ENCODE results near the gene CPE.
"Not testable (repeated sequence)": the region's sequence is repeated elsewhere in the genome, so short reads cannot be mapped to it uniquely, and the experiment has no call there.

The CPE gene

DNA sequence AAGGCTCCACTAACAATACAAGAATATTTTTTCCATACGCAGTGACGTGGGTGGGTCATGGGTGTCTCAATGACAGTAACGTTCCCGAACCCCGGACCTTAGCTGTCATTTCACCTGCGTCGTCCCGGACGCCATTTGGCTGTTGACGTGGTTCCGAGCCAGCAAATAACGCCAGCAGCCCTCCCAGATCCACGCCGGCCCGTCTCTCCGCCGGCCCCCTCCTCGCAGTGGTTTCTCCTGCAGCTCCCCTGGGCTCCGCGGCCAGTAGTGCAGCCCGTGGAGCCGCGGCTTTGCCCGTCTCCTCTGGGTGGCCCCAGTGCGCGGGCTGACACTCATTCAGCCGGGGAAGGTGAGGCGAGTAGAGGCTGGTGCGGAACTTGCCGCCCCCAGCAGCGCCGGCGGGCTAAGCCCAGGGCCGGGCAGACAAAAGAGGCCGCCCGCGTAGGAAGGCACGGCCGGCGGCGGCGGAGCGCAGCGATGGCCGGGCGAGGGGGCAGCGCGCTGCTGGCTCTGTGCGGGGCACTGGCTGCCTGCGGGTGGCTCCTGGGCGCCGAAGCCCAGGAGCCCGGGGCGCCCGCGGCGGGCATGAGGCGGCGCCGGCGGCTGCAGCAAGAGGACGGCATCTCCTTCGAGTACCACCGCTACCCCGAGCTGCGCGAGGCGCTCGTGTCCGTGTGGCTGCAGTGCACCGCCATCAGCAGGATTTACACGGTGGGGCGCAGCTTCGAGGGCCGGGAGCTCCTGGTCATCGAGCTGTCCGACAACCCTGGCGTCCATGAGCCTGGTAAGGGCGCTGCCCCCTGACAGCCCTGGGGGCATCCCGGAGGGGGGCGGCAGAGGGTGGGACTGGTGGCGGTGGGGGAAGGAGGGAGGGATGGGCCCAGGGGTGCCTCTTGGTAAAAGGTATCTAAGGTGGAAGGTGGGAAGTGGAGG is at the start of gene CPE:
TSS of gene CPE (plus strand) at position 264 of the 933 bp plus-strand sequence. CDS start at position 478, 214 bp downstream.
- peak within 1 kb of the TSS; percentile 65 for H3K4me3 ChIP-seq (ENCODE audit: low read depth, low read length)

DNA sequence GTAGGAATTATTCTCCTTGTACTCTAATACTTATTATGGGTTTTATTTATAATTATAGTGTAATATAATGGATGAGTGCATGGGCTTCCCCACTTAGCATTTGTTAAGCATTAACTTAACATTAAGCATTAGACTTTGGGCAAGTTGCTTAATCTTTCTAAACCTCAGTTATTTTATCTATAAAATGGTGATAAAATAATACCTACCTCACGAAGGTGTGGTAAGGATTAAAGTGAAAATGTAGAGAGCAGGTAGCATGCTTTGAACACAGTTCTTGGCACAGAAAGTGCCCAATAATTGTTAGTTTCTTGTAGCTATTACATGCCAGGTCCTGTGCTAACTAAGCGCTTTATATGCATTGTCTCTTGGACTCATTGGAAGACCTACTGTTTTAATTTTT is 48.7 kb upstream of the CPE start:
- H3K4me3 ChIP-seq (ENCODE audit: low read depth, low read length) = no peak overlapping the region

DNA sequence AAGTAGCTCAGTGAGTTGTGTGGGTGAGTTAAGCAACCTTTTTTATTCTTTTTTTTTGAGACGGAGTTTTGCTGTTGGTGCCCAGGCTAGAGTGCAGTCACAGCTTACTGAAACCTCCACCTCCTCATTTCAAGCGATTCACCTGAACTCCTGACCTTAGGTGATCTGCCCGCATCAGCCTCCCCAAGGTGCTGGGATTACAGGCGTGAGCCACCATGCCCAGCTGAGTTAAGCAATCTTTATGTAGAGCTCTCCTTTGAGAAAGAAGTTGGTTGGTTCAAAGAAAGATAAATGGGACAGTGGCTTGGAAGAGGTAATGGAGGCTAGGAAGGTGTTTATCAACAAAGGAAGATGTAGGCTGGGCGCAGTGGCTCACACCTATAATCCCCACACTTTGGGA is 48.1 kb upstream of the CPE start:
- H3K4me3 ChIP-seq (ENCODE audit: low read depth, low read length) = no peak overlapping the region

GRCh38 chr4:165331359-165331758 is 47.4 kb upstream of the CPE start:
- no peak overlapping the region for H3K4me3 ChIP-seq (ENCODE audit: low read depth, low read length)

DNA sequence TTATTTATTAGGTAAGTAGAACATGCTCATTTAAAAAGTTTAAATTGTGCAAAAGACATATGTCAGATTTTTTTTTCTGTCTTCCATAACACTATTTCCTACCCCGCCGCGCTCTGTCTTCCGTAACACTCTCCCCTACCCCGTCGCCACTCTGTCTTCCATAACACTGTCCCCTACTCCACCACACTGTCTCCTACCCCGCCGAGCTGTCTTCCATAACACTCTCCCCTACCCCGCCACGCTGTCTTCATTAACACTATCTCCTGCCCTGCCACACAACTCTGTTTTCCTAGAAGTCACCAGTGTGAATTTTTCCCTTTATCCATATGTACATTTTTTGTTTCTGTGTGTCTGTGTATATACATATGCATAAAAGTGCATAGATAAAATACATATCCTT is 47.0 kb upstream of the CPE start:
- no peak overlapping the region for H3K4me3 ChIP-seq (ENCODE audit: low read depth, low read length)

DNA sequence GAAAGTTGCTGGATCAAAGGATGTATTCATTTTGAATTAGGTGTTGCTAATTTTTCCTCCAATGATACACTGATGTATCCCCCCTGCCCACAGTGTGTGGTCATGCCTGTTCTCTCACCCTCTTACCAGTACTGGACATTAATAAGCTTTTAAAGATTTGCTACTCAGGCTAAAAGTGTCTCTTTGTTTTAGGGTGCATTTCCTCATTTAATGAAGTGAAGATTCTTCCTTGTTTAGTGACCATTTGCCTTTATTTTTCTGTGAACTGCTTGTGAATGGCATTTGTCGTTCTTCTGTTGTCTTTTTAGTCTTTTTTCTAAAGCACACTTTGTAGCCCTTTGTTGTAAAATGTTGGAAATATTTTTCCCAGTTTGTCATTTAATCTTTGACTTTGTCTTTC is 46.3 kb upstream of the CPE start:
- no peak overlapping the region for H3K4me3 ChIP-seq (ENCODE audit: low read depth, low read length)

GRCh38 chr4:165335163-165335703 is 43.6 kb upstream of the CPE start:
- no peak overlapping the region for H3K4me3 ChIP-seq (ENCODE audit: low read depth, low read length)

DNA sequence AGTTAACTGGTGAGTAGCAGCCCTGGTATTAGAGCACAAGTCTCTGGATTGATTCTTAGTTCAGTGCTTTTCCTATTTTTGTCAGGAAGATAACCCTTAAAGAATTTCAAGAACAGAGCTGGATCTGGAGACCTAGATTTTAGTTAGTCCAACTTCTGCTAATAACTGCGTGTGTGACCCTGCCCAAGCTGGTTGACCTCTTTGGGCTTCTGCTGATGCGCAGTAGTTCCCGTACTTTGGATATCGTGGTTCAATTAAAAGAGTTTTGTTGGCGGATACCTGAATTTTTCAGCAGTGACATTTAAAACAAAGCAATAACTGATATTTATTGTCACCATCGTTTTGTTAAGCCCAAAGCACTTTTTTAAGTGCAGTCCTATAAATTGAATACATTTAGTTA is 42.1 kb upstream of the CPE start:
- no peak overlapping the region for H3K4me3 ChIP-seq (ENCODE audit: low read depth, low read length)

- H3K4me3 ChIP-seq (ENCODE audit: low read depth, low read length) = not testable (repeated sequence)
These were observed 36.5 kb upstream of the CPE start for GRCh38 chr4:165342340-165342739.

GRCh38 chr4:165343353-165344191 is 35.2 kb upstream of the CPE start:
- H3K4me3 ChIP-seq (ENCODE audit: low read depth, low read length) = no peak overlapping the region

DNA sequence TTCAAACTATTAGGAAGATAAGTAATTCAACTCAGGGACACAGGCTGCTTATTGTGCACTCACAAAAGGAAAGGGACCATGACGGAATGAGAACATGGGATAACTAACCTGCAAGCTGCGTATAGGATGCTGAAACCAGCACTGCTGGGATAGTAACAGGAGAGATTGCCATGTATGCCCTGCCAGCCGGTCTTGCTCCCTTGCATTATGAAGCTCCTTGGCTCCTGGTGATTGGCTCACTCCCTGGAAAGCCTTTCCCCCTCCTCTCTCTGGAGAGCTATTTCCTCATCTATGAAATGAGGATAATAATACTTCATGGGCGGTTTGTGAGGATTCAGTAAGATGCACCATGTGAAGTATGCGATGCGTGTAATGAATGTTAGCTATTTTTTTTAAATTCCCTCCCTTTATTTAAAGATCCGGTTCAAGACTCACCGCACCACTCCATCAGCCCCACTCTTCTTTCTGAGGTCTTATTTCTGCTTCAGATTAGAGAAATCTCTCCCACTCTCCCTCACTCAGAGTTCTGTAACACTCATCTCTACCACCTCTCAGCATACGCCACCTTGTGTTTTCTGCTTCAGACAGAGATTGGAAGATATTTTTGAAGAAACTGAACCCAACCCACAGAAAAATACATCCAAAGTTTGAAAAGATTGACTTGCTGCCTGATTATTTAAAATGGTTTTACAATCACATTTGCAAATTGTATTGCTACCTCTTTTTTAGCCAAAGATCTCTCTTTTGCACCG is 33.0 kb upstream of the CPE start:
- H3K4me3 ChIP-seq (ENCODE audit: low read depth, low read length) = no peak overlapping the region

- H3K4me3 ChIP-seq (ENCODE audit: low read depth, low read length) = no peak overlapping the region
These were observed 30.9 kb upstream of the CPE start for GRCh38 chr4:165347647-165348569.

DNA sequence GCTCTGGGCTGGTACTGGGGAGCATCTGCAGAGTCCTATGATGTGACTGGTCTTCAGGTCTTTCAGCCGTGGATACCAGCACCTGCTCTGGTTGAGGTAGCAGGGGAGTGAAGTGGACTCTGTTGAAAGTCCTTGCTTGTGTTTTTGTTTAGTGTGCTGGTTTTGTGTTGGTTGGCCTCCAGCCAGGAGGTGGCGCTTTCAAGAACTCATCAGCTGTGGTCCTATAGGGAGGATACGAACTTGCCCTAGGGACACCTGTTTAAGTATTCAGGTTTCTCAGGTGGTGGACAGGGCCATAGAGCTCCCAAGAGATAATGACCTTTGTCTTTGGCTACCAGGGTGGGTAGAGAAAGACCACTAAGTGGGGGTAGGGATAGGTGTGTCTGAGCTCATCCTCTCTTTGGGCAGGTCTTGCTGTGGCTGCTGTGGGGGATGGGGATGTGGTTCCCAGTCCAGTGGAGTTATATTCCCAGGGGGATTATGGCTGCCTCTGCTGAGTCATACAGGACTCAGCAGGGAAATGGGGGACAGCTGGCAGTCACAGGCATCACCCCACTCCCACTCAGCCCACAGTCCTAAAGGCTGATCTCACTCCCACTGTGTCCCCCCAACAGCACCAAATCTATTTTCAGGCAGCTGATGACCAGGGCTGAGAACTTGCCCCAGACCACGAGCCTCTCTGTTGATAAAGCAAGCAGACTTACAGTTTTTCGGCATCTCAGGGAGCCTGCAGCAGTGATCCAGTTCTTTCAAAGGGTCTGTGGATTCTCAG is 27.3 kb upstream of the CPE start:
- H3K4me3 ChIP-seq (ENCODE audit: low read depth, low read length) = no peak overlapping the region

DNA sequence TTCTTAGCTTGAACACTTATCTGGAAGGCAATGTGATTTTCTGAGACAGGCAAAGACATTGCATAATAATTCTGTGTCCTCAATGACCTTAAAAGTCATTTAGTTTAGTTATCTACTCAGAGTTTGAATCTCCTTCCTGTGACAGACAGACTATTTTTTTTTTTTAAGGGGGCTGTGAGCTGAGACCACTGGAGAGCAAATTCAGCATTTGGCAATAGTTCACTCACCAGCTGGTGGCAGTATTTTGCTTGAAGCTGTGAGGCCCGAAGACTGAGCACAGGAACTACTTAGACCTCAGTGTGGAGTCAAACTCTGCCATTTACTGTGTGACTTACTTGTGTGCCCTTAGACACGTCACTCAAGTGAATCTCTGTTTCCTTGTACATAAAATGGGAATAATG is 22.9 kb upstream of the CPE start:
- no peak overlapping the region for H3K4me3 ChIP-seq (ENCODE audit: low read depth, low read length)

DNA sequence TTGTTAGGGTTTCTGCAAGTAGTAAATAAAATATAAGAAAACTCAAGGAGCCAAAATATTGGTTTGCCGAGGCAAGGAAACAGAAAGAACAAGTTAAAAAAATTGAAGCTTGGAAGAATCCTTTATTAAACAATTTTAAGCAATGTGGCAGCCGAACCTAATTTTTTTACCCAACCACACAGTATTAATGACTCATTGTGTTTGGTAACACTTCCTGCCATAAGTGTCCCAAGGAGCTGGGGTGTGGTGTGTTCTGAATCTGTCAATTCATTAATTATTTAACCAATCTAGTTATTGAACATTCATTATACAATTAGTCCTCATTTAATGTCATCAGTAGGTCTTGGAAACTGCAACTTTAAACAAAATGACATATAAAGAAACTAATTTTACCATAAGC is 19.3 kb upstream of the CPE start:
- no peak overlapping the region for H3K4me3 ChIP-seq (ENCODE audit: low read depth, low read length)

DNA sequence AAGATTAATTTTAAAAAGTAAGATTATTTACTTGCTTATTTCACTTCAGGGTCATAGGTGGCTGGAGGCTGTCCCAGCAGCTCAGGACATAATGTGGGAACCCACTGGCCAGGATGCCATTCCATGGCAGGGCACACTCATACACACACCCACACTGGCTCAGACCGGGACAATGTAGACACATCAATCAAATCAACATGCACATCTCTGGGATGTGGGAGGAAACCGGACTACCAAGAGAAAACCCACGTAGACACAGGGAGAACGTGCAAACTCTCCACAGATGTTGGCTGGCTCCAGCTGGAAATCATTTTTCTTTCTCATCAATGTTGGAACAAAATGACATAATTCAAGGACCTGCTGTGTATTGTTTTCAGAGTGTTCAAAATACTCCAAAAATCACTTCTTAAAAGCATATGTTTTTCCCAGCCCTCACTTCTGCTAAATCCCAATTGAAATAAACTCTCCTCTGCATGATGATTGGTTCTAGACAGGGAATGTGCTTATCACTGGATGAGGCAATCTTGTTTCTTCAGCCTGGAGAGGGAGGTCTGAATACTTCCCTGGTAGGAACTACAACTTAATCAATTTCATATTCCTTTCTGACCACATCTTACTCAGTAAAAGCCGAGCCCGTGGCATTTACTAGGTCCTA is 18.6 kb upstream of the CPE start:
- H3K4me3 ChIP-seq (ENCODE audit: low read depth, low read length) = no peak overlapping the region

GRCh38 chr4:165360985-165361670 is 17.7 kb upstream of the CPE start:
- no peak overlapping the region for H3K4me3 ChIP-seq (ENCODE audit: low read depth, low read length)

DNA sequence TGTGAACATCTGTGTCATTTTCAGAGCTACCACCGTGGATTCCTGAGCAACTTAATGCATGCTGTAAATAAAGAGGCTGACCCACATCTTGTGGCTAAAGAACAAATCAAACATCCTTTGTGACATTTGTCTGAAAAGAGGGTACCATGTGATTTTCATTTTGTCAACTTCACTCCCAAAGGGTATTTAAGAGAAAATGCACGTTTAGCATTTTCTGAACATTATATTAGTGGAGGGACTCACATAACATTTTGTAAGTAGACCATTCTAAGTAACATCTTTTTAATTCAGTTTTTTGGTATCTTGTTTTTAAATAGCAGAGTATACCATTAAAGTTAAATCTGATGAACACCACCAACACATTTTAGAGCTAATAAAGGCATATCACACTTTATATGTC is 17.0 kb upstream of the CPE start:
- H3K4me3 ChIP-seq (ENCODE audit: low read depth, low read length) = no peak overlapping the region

All from iPS-11a (cell line).